ENCODE results near the gene CLEC3B.
"Not testable (repeated sequence)": the region's sequence is repeated elsewhere in the genome, so short reads cannot be mapped to it uniquely, and the experiment has no call there.

Gene CLEC3B

GRCh38 chr3:45066109-45066801 is 40.2 kb downstream of the CLEC3B start:
- DNase-seq (ENCODE audit: low read depth): no peak

- no peak for DNase-seq (ENCODE audit: low read depth)
These were observed 41.4 kb downstream of the CLEC3B start for GRCh38 chr3:45067486-45067885.

GRCh38 chr3:45067941-45068340 is 41.8 kb downstream of the CLEC3B start:
- no peak for DNase-seq (ENCODE audit: low read depth)

GRCh38 chr3:45071075-45071474 is 45.0 kb downstream of the CLEC3B start:
- no peak for DNase-seq (ENCODE audit: low read depth)

GRCh38 chr3:45075821-45076625 is 49.9 kb downstream of the CLEC3B start:
- no peak for DNase-seq (ENCODE audit: low read depth)

- DNase-seq (ENCODE audit: low read depth): not testable (repeated sequence)
These were observed 52.2 kb downstream of the CLEC3B start for GRCh38 chr3:45078256-45078655.

GRCh38 chr3:45078910-45079522 is 52.9 kb downstream of the CLEC3B start:
- DNase-seq (ENCODE audit: low read depth): no peak

GRCh38 chr3:45079715-45080114 is 53.6 kb downstream of the CLEC3B start:
- no peak for DNase-seq (ENCODE audit: low read depth)

- DNase-seq (ENCODE audit: low read depth): no peak
These were observed 54.7 kb downstream of the CLEC3B start for GRCh38 chr3:45080824-45081223.

- no peak for DNase-seq (ENCODE audit: low read depth)
These were observed 55.5 kb downstream of the CLEC3B start for GRCh38 chr3:45081506-45082141.

- no peak for DNase-seq (ENCODE audit: low read depth)
These were observed 56.0 kb downstream of the CLEC3B start for GRCh38 chr3:45082142-45082538.

GRCh38 chr3:45083023-45083422 is 56.9 kb downstream of the CLEC3B start:
- no peak for DNase-seq (ENCODE audit: low read depth)

GRCh38 chr3:45084361-45084760 is 58.3 kb downstream of the CLEC3B start:
- no peak for DNase-seq (ENCODE audit: low read depth)

GRCh38 chr3:45084820-45085816 is 59.0 kb downstream of the CLEC3B start:
- DNase-seq (ENCODE audit: low read depth): peak; percentile 74
